ENCODE measurements around the gene PCBP3. TPM values are rescaled to one million over a fixed set of nuclear protein-coding genes. Genes with fewer than 3 reads are reported as not detected.
"Not testable (repeated sequence)": the region's sequence is repeated elsewhere in the genome, so short reads cannot be mapped to it uniquely, and the experiment has no call there.

Gene PCBP3
- total RNA-seq, 2 donors from 2014 or later, result 2.6 to 7.4 TPM

- DNase-seq (ENCODE audit: low spot score), result no peak
- intact Hi-C loops (cut with DNase I), result no loop called here
These were observed 71.9 kb downstream of the PCBP3 start for GRCh38 chr21:45715441-45715840.

GRCh38 chr21:45718413-45718812 is 74.9 kb downstream of the PCBP3 start:
- DNase-seq (ENCODE audit: low spot score), result no peak
- intact Hi-C loops (cut with DNase I), result no loop called here

GRCh38 chr21:45719177-45719802 is 75.8 kb downstream of the PCBP3 start:
- intact Hi-C loops (cut with DNase I), result no loop called here
- DNase-seq (ENCODE audit: low spot score), result no peak

GRCh38 chr21:45720204-45720603 is 76.7 kb downstream of the PCBP3 start:
- intact Hi-C loops (cut with DNase I), result loop anchor here in 1 of 2 donors (10.0 kb wide), 1 partner anchor 445 kb away; no protein-coding TSS in a partner anchor

GRCh38 chr21:45721671-45722070 is 78.1 kb downstream of the PCBP3 start:
- intact Hi-C loops (cut with DNase I), result loop anchor here in 1 of 2 donors (10.0 kb wide), 1 partner anchor 443 kb away; no protein-coding TSS in a partner anchor
- DNase-seq (ENCODE audit: low spot score), result no peak

More at GRCh38 chr21:45720204-45720603, 76.7 kb downstream of the PCBP3 start:
- DNase-seq (ENCODE audit: low spot score), result not testable (repeated sequence)

GRCh38 chr21:45723049-45723958 is 79.8 kb downstream of the PCBP3 start:
- intact Hi-C loops (cut with DNase I), result loop anchor here in 1 of 2 donors (10.0 kb wide), 1 partner anchor 441 kb away; no protein-coding TSS in a partner anchor

GRCh38 chr21:45724345-45724961 is 80.9 kb downstream of the PCBP3 start:
- DNase-seq (ENCODE audit: low spot score), result no peak
- intact Hi-C loops (cut with DNase I), result loop anchor here in 1 of 2 donors (10.0 kb wide), 1 partner anchor 440 kb away; no protein-coding TSS in a partner anchor

More at GRCh38 chr21:45723049-45723958, 79.8 kb downstream of the PCBP3 start:
- DNase-seq (ENCODE audit: low spot score), result no peak

GRCh38 chr21:45724994-45725843 is 81.7 kb downstream of the PCBP3 start:
- intact Hi-C loops (cut with DNase I), result loop anchor here in 1 of 2 donors (10.0 kb wide), 1 partner anchor 440 kb away; no protein-coding TSS in a partner anchor
- no peak for DNase-seq (ENCODE audit: low spot score)

GRCh38 chr21:45725844-45726200 is 82.3 kb downstream of the PCBP3 start:
- DNase-seq (ENCODE audit: low spot score), result no peak
- intact Hi-C loops (cut with DNase I), result loop anchor here in 1 of 2 donors (10.0 kb wide), 1 partner anchor 439 kb away; no protein-coding TSS in a partner anchor

- DNase-seq (ENCODE audit: low spot score), result no peak
- intact Hi-C loops (cut with DNase I), result loop anchor here in 1 of 2 donors (10.0 kb wide), 1 partner anchor 438 kb away; no protein-coding TSS in a partner anchor
These were observed 82.9 kb downstream of the PCBP3 start for GRCh38 chr21:45726438-45726837.

- intact Hi-C loops (cut with DNase I), result loop anchor here in 1 of 2 donors (10.0 kb wide), 1 partner anchor 437 kb away; no protein-coding TSS in a partner anchor
- no peak for DNase-seq (ENCODE audit: low spot score)
These were observed 83.9 kb downstream of the PCBP3 start for GRCh38 chr21:45727390-45727789.

- intact Hi-C loops (cut with DNase I), result no loop called here
- DNase-seq (ENCODE audit: low spot score), result no peak
These were observed 91.9 kb downstream of the PCBP3 start for GRCh38 chr21:45735259-45736000.

GRCh38 chr21:45736042-45736689 is 92.6 kb downstream of the PCBP3 start:
- DNase-seq (ENCODE audit: low spot score), result no peak
- intact Hi-C loops (cut with DNase I), result no loop called here

- intact Hi-C loops (cut with DNase I), result no loop called here
- no peak for DNase-seq (ENCODE audit: low spot score)
These were observed 93.4 kb downstream of the PCBP3 start for GRCh38 chr21:45736690-45737484.

GRCh38 chr21:45737485-45738166 is 94.1 kb downstream of the PCBP3 start:
- intact Hi-C loops (cut with DNase I), result no loop called here
- no peak for DNase-seq (ENCODE audit: low spot score)

All from posterior vena cava (tissue), 2 donors.